ENCODE results near the gene RALGAPA1. TPM values are rescaled to one million over a fixed set of nuclear protein-coding genes. Genes with fewer than 3 reads are reported as not detected.

The RALGAPA1 gene
- total and polyA plus RNA-seq, 8 donors: 6.0 to 482 (median 128) TPM

GRCh38 chr14:35512765-35513164 is 296.3 kb downstream of the RALGAPA1 start:
- Histone ChIP-seq H3K27ac (no peak overlapping the region), H3K4me1 (no peaks in the 10 kb centered on the region), H3K9me3 (no peaks in the 10 kb centered on the region), H3K36me3 (no peaks in the 10 kb centered on the region), H3K27me3 (no peaks in the 10 kb centered on the region), H3K4me3 (no peak overlapping the region)
- WGBS, 5 donors: 87 to 89% (median 87%) methylated on average over 4 of the region's 4 CpGs
- no peak for DNase-seq
- TF ChIP-seq POLR2AphosphoS5 (IDR thresholded peaks at IDR 0.05) (no peak), POLR2A (IDR thresholded peaks at IDR 0.05) (no peak), EP300 (IDR thresholded peaks at IDR 0.05) (no peak), CTCF (IDR thresholded peaks at IDR 0.05) (no peak)
- intact Hi-C loops (cut with DNase I; ENCODE audit: low total_unique reads): no loop called here

DNA sequence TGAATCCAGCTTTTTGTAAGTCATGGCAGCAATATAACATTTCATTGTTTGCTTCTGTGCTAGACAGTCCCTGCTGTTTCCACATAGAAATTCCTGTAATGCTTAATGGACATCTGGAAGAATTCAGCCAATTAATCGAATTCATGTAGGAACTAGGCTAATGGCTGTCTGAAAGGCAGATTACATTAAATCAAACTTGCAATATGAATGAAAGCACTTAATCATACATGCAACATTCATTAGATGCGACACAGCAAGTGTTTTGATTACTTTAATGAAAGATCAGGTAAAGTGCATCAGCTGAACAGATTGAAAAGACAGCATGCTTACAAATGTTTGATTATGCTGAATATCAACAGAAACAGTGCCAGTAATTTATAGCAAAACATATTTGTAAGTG is 299.2 kb downstream of the RALGAPA1 start:
- H3K9me3 ChIP-seq: no peaks in the 10 kb centered on the region
- 63 to 76% (median 70%) methylated on average over 2 of the region's 2 CpGs for WGBS, 5 donors
- no peak overlapping the region for H3K27ac ChIP-seq
- H3K4me3 ChIP-seq: no peak overlapping the region
- H3K4me1 ChIP-seq: no peaks in the 10 kb centered on the region
- intact Hi-C loops (cut with DNase I; ENCODE audit: low total_unique reads): no loop called here
- H3K27me3 ChIP-seq: no peaks in the 10 kb centered on the region
- DNase-seq: no peak
- TF ChIP-seq POLR2AphosphoS5 (IDR thresholded peaks at IDR 0.05) (no peak), CTCF (IDR thresholded peaks at IDR 0.05) (no peak), EP300 (IDR thresholded peaks at IDR 0.05) (no peak), POLR2A (IDR thresholded peaks at IDR 0.05) (no peak)
- H3K36me3 ChIP-seq: no peaks in the 10 kb centered on the region

DNA sequence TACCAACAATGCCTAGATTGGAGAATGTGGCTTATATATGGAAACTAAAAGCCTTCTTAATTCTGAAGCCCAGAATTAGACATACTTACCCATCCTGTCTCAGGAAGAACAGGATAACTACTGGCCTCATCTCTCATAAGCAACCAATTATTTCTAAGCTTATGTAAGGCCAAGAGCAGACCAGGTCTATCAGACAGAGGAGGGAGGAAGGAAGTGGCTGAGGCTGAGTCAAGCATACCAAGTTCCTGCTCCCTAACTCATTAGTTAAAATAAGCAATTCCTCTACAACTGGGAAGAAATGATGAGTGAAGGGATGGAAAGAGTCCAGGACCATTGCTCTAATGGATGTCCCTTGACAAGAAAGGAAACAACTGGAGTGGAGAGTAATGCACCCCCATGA is 302.2 kb downstream of the RALGAPA1 start:
- no peak for DNase-seq
- no peak overlapping the region for H3K4me3 ChIP-seq
- H3K36me3 ChIP-seq: no peaks in the 10 kb centered on the region
- intact Hi-C loops (cut with DNase I; ENCODE audit: low total_unique reads): no loop called here
- no peaks in the 10 kb centered on the region for H3K9me3 ChIP-seq
- no peaks in the 10 kb centered on the region for H3K27me3 ChIP-seq
- no peak overlapping the region for H3K27ac ChIP-seq
- no peaks in the 10 kb centered on the region for H3K4me1 ChIP-seq
- TF ChIP-seq POLR2AphosphoS5 (IDR thresholded peaks at IDR 0.05): no peak
- TF ChIP-seq CTCF (IDR thresholded peaks at IDR 0.05): no peak

- no peaks in the 10 kb centered on the region for H3K4me1 ChIP-seq
- intact Hi-C loops (cut with DNase I; ENCODE audit: low total_unique reads): no loop called here
- no peaks in the 10 kb centered on the region for H3K27me3 ChIP-seq
- WGBS, 5 donors: 76 to 82% (median 78%) methylated on average over 6 of the region's 6 CpGs
- no peak for DNase-seq
- no peaks in the 10 kb centered on the region for H3K9me3 ChIP-seq
- no peak overlapping the region for H3K27ac ChIP-seq
- no peaks in the 10 kb centered on the region for H3K36me3 ChIP-seq
- H3K4me3 ChIP-seq: no peak overlapping the region
- no peak for TF ChIP-seq POLR2AphosphoS5 (IDR thresholded peaks at IDR 0.05)
- TF ChIP-seq POLR2A (IDR thresholded peaks at IDR 0.05): no peak
Observed at GRCh38 chr14:35506461-35506860, 302.6 kb downstream of the RALGAPA1 start.

DNA sequence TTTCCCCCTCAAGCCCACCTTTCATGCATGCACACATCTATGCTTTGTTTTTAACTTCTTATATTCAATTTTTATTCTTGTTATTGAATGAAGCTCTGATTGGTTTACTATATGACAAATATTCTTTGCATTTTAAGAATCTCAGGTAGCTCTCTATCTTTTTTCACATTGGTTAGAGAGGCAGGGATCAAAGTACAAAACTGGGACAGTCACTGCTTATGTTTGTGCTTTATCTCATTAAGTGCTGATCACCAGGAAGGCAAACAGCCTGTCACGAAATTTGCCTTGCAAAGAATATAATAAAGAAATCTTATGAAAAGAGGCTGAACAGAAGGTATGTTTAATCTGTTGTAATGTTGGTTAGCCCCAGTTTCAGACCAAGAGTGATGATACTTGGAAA is 304.8 kb downstream of the RALGAPA1 start:
- intact Hi-C loops (cut with DNase I; ENCODE audit: low total_unique reads): no loop called here
- no peaks in the 10 kb centered on the region for H3K4me1 ChIP-seq
- no peak overlapping the region for H3K4me3 ChIP-seq
- DNase-seq: no peak
- H3K27me3 ChIP-seq: peaks cover 0 to 3% (median 0%) of the 10 kb centered on the region in 3 donors
- H3K9me3 ChIP-seq: peaks cover 0 to 9% (median 0%) of the 10 kb centered on the region in 4 donors
- no peak overlapping the region for H3K27ac ChIP-seq
- TF ChIP-seq CTCF (IDR thresholded peaks at IDR 0.05): no peak
- no peak for TF ChIP-seq POLR2AphosphoS5 (IDR thresholded peaks at IDR 0.05)
- TF ChIP-seq EP300 (IDR thresholded peaks at IDR 0.05): no peak
- TF ChIP-seq POLR2A (IDR thresholded peaks at IDR 0.05): no peak
- 27 to 31% (median 29%) methylated on average over 1 of the region's 1 CpG for WGBS, 5 donors
- no peaks in the 10 kb centered on the region for H3K36me3 ChIP-seq

Data from stomach (tissue), 9 donors.